A549 (cell line): ENCODE results near the gene PCSK6. TPM values are rescaled to one million over a fixed set of nuclear protein-coding genes. Genes with fewer than 3 reads are reported as not detected.

ENCODE experiments used
- ATAC-seq, 2 experiments: fragments of 200-7000 bp in 1 of 2; fragments of >200 bp in 1 of 2; cut with Nextera tagmentation in 1 of 2; cut with Tn5 transposase in 1 of 2; 3 replicates each; pipeline versions ENCODE4 v1.8.0 to v1.9.1; 2018 to 2020; ENCODE audit warnings: mild to moderate bottlenecking in 1 of 2, moderate library complexity in 1 of 2
- CTCF ChIA-PET: fragments of 300-600 bp; sonication (Branson Sonifier 250); formaldehyde crosslinking; extraction: SDS; loops from one replicate; lab custom pipeline; 2021; ENCODE audit warnings: antibody characterized with exemption, inconsistent platforms; lab: Yijun Ruan, JAX
- POLR2A ChIA-PET: fragments of 350-600 bp; formaldehyde crosslinking; extraction: SDS; loops from one replicate; lab custom pipeline; 2021; ENCODE audit warnings: antibody characterized with exemption, inconsistent platforms; lab: Yijun Ruan, JAX
- DNase-seq, 2 experiments: peaks; one replicate each; pipeline versions ENCODE4 v3.0.0 to v3.0.0-alpha.2; 2011 to 2016; ENCODE audit warnings: low read depth in 1 of 2, low spot score in 1 of 2
- FAIRE-seq: peaks from 2 replicates; lab custom pipeline; 2011; peaks lifted over from hg19 to GRCh38; lab: Jason Lieb, UNC
- H3K27ac ChIP-seq, 2 experiments: fragments of >200 bp; sonication (Bioruptor Twin); formaldehyde crosslinking; 3 replicates each; pipeline ENCODE4 v1.5.1; 2016 to 2017
- H3K4me1 ChIP-seq: fragments of >200 bp; sonication (Bioruptor Twin); formaldehyde crosslinking; 3 replicates; pipeline ENCODE4 v1.6.1; 2016
- H3K4me2 ChIP-seq: fragments of >200 bp; sonication (Bioruptor Twin); formaldehyde crosslinking; 3 replicates; pipeline ENCODE4 v1.6.1; 2016
- H3K4me3 ChIP-seq: fragments of >200 bp; sonication (Bioruptor Twin); formaldehyde crosslinking; 3 replicates; pipeline ENCODE4 v1.5.1; 2016
- H3K9me3 ChIP-seq: fragments of >200 bp; sonication (Bioruptor Twin); formaldehyde crosslinking; 3 replicates; pipeline ENCODE4 v1.6.1; 2016
- BHLHE40 ChIP-seq: IDR thresholded peaks from 2 replicates; pipeline ENCODE4 v1.6.1; 2012; ENCODE audit warnings: low read depth, low read length, inconsistent platforms
- CBX2 ChIP-seq: fragments of 200-600 bp; sonication (generic); IDR thresholded peaks from 2 replicates; pipeline ENCODE4 v1.6.1; 2016; ENCODE audit warnings: low read depth, mild to moderate bottlenecking, borderline replicate concordance
- CEBPB ChIP-seq, 2 experiments: fragments of >200 bp in 1 of 2; sonication (Bioruptor Twin) in 1 of 2; formaldehyde crosslinking in 1 of 2; IDR thresholded peaks; 2 replicates each; pipeline ENCODE4 v1.6.1; 2012 to 2016
- CHD2 ChIP-seq: fragments of 150-350 bp; IDR thresholded peaks from 2 replicates; pipeline ENCODE4 v1.6.1; 2014; ENCODE audit warnings: low read length; ENCODE audit not compliant: partially characterized antibody
- CHD4 ChIP-seq: fragments of 200-600 bp; sonication (generic); IDR thresholded peaks from 2 replicates; pipeline ENCODE4 v1.6.1; 2016; ENCODE audit warnings: antibody characterized with exemption, mild to moderate bottlenecking, borderline replicate concordance
- E2F6 ChIP-seq: IDR thresholded peaks from 2 replicates; pipeline ENCODE4 v1.6.1; 2012; ENCODE audit warnings: low read depth, borderline replicate concordance
- EHF ChIP-seq: fragments of 250-450 bp; sonication (Bioruptor Pico); IDR thresholded peaks from 2 replicates; pipeline ENCODE4 v1.5.0; 2020; ENCODE audit warnings: mild to moderate bottlenecking
- ELK1 ChIP-seq: fragments of 150-350 bp; IDR thresholded peaks from 2 replicates; pipeline ENCODE4 v1.6.1; 2014; ENCODE audit warnings: low read depth, mild to moderate bottlenecking, low read length
- EP300 ChIP-seq, 2 experiments: fragments of >200 bp; sonication (Bioruptor Twin); formaldehyde crosslinking; IDR thresholded peaks; 2 replicates in 1 of 2; 3 replicates in 1 of 2; pipeline ENCODE4 v1.6.1; 2016 to 2017
- ESRRA ChIP-seq: fragments of 150-350 bp; IDR thresholded peaks from 2 replicates; pipeline ENCODE4 v1.6.1; 2014; ENCODE audit warnings: mild to moderate bottlenecking, low read length, borderline replicate concordance
- JUN ChIP-seq, 2 experiments: fragments of >200 bp; sonication (Bioruptor Twin); formaldehyde crosslinking; IDR thresholded peaks; 2 replicates in 1 of 2; 3 replicates in 1 of 2; pipeline ENCODE4 v1.6.1; 2016 to 2017
- MAFK ChIP-seq: fragments of 450-650 bp; IDR thresholded peaks from 2 replicates; pipeline ENCODE4 v1.6.1; 2014; ENCODE audit not compliant: partially characterized antibody
- MYC ChIP-seq: IDR thresholded peaks from 2 replicates; pipeline ENCODE4 v1.6.1; 2012; ENCODE audit warnings: mild to moderate bottlenecking, inconsistent platforms, low read length, improper control_type of control experiment, borderline replicate concordance
- RAD21 ChIP-seq, 2 experiments: fragments of >200 bp in 1 of 2; sonication (Bioruptor Twin) in 1 of 2; formaldehyde crosslinking in 1 of 2; IDR thresholded peaks in 1 of 2; conservative IDR thresholded peaks in 1 of 2; 2 replicates in 1 of 2; 3 replicates in 1 of 2; pipeline ENCODE4 v1.6.1; 2012 to 2018; ENCODE audit warnings: inconsistent platforms in 1 of 2
- RCOR1 ChIP-seq: fragments of 150-350 bp; IDR thresholded peaks from 2 replicates; pipeline ENCODE4 v1.6.1; 2014; ENCODE audit warnings: antibody characterized with exemption, low read length, low read depth
- RFX5 ChIP-seq: fragments of 450-650 bp; IDR thresholded peaks from 2 replicates; pipeline ENCODE4 v1.7.1; 2014; ENCODE audit warnings: antibody characterized with exemption, mild to moderate bottlenecking, moderate library complexity
- SREBF2 ChIP-seq: fragments of 450-650 bp; IDR thresholded peaks from 2 replicates; pipeline ENCODE4 v1.6.1; 2014; ENCODE audit warnings: mild to moderate bottlenecking, moderate library complexity
- TP53 ChIP-seq: fragments of 250-450 bp; sonication (Bioruptor Pico); IDR thresholded peaks from 2 replicates; pipeline ENCODE4 v1.5.0; 2021; ENCODE audit warnings: mild to moderate bottlenecking, moderate library complexity
- ZNF302 ChIP-seq: fragments of 250-450 bp; sonication (Bioruptor Pico); IDR thresholded peaks from 2 replicates; pipeline ENCODE4 v1.9.0; 2021; ENCODE audit warnings: inconsistent platforms, mild to moderate bottlenecking, moderate library complexity
- WGBS: methylation state at CpG from one replicate; pipeline ENCODE4 v1.1.6; 2017; ENCODE audit errors: missing lambda C conversion rate; 5-methylcytosine and 5-hydroxymethylcytosine counted together
- polyA plus RNA-seq, 4 experiments: library from polyadenylated mRNA; depleted of rRNA in 3 of 4; stranded (reverse); fragments of >200 nt; fragmentation: RNase III in 1 of 4; extraction: RNeasy Plus Mini Kit Qiagen cat#74134 plus additional on column Dnase treatment in 1 of 4; gene quantifications; 2 replicates in 3 of 4; 3 replicates in 1 of 4; pipeline ENCODE4 v1.2.3, GENCODE V29; 2011 to 2017

The PCSK6 gene
- polyA plus RNA-seq, 2 of the 4 experiments (the other 2 are of a cell fraction): 10.0 to 15.2 TPM

- Histone ChIP-seq H3K27ac (no peak overlapping the region), H3K4me3 (no peak overlapping the region), H3K4me1 (peaks cover 3% of the 10 kb centered on the region; the same call in 1 of the 3 replicates), H3K9me3 (no peaks in the 10 kb centered on the region), H3K4me2 (no peak overlapping the region)
- ChIA-PET CTCF (interaction anchor here (0.5 to 1.2 kb wide), 2 partner anchors 180 to 348 kb away, joined by 3 to 4 read pairs; no protein-coding TSS in a partner anchor), POLR2A (no interaction called here)
- ATAC-seq (no peak), DNase-seq (no peak), FAIRE-seq (no peak)
- TF ChIP-seq JUN (IDR thresholded peaks at IDR 0.05) (no peak), EP300 (IDR thresholded peaks at IDR 0.05) (no peak), EHF (CRISPR knock-in tag) (no peak), ZNF302 (CRISPR knock-in tag) (no peak), SREBF2 (no peak), RAD21 (conservative IDR thresholded peaks at IDR 0.05 in 1 of 2, IDR thresholded peaks at IDR 0.05 in 1 of 2) (no peak), CEBPB (IDR thresholded peaks at IDR 0.05) (no peak), BHLHE40 (no peak), CHD4 (no peak), TP53 (no peak), CHD2 (no peak), RCOR1 (no peak), ESRRA (no peak)
- 90% methylated on average over 15 of the region's 15 CpGs for WGBS
These were observed 9.5 kb downstream of the PCSK6 start for GRCh38 chr15:101479851-101480612.

GRCh38 chr15:101479342-101479845, 10.1 kb downstream of the PCSK6 start:
- H3K4me1 ChIP-seq: peaks cover 3% of the 10 kb centered on the region; the same call in 1 of the 3 replicates
- ATAC-seq (no peak), DNase-seq (no peak), FAIRE-seq (no peak)
- ChIA-PET POLR2A (no interaction called here), CTCF (interaction anchor here (1.1 to 2.1 kb wide), 2 partner anchors 22 to 40 kb away, joined by 3 to 7 read pairs; no protein-coding TSS in a partner anchor)
- H3K4me2 ChIP-seq: no peak overlapping the region
- H3K9me3 ChIP-seq: no peaks in the 10 kb centered on the region
- no peak overlapping the region for H3K27ac ChIP-seq
- WGBS: 83% methylated on average over 11 of the region's 11 CpGs
- TF ChIP-seq CBX2: no peak
- TF ChIP-seq RFX5: no peak
- no peak for TF ChIP-seq E2F6
- no peak overlapping the region for H3K4me3 ChIP-seq

- Histone ChIP-seq H3K9me3 (no peaks in the 10 kb centered on the region), H3K4me3 (no peak overlapping the region), H3K4me2 (no peak overlapping the region), H3K27ac (no peak overlapping the region), H3K4me1 (peaks cover 3% of the 10 kb centered on the region; the same call in 1 of the 3 replicates)
- no peak for FAIRE-seq
- TF ChIP-seq CHD2 (no peak), ELK1 (no peak), MAFK (peak; percentile 68), MYC (no peak)
- no peak for DNase-seq
- CTCF ChIA-PET: interaction anchor here (0.7 to 2.1 kb wide), 3 partner anchors 23 to 163 kb away, joined by 3 to 7 read pairs (median 3); no protein-coding TSS in a partner anchor
- ATAC-seq: no peak
- POLR2A ChIA-PET: no interaction called here
- 86% methylated on average over 14 of the region's 14 CpGs for WGBS
These were observed 10.7 kb downstream of the PCSK6 start for GRCh38 chr15:101478701-101479341.
